Coronary artery (tissue), 2 donors: ENCODE measurements around the gene STAB2.

ENCODE experiments used
- DNase-seq: peaks from one replicate; pipeline ENCODE4 v3.0.0-alpha.2; 2017; ENCODE audit warnings: low spot score
- H3K27ac ChIP-seq, 2 donors: fragments of 200-600 bp; sonication (generic); one replicate each; pipeline ENCODE4 v1.5.1; 2016 to 2019
- H3K4me3 ChIP-seq: fragments of 200-600 bp; sonication (generic); 2 replicates; pipeline ENCODE4 v1.5.1; 2016; ENCODE audit warnings: mild to moderate bottlenecking, moderate library complexity
- CTCF ChIP-seq: fragments of 200-600 bp; sonication (generic); IDR thresholded peaks from one replicate; pipeline ENCODE4 v1.5.1; 2019; ENCODE audit warnings: antibody characterized with exemption

STAB2 gene

DNA sequence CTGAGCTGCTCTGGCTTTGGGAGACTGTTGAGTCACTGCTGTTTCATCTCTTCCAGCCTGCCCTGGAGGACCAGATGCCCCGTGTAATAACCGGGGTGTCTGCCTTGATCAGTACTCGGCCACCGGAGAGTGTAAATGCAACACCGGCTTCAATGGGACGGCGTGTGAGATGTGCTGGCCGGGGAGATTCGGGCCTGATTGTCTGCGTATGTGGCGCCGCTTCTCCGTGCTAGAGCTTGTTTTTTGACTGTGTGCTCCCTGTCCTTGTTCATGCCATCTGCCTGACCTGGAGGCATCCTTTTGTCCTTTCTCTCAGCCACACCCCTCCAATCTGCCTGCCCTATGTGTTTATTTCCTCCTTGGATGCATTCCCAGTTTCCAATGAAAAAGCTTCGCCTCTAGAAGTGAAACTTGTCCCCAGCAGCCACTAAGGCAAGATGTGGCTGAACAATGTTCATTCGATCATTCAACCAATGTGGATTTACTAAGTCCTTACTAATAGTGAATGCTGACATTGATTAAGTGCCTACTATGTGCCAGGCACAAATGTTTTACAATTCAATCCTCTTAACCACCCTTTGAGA lies 155.4 kb downstream of the STAB2 start:
- no peak overlapping the region for H3K4me3 ChIP-seq
- no peak overlapping the region for H3K27ac ChIP-seq
- DNase-seq = no peak
- no peak for TF ChIP-seq CTCF

DNA sequence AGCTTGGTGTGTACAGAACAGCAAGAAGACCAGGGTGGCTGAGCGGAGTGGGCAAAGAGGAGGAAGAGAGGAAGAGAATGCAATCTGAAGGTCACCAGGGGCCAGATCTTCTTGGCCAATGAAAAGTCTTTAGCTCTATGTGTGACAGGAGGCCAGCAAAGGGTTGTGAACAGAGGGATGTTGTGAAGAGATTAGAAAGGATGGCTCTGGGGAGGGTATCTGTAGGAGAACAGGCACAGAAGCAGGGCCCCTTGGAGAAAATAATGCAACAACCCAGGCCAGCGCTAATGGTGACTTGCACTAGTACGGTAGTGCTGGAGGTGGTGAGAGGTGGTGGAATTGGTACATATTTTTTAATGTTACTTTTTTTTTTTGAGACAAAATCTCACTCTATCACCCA lies 156.7 kb downstream of the STAB2 start:
- Histone ChIP-seq H3K27ac (no peak overlapping the region), H3K4me3 (no peak overlapping the region)
- TF ChIP-seq CTCF = no peak
- no peak for DNase-seq

DNA sequence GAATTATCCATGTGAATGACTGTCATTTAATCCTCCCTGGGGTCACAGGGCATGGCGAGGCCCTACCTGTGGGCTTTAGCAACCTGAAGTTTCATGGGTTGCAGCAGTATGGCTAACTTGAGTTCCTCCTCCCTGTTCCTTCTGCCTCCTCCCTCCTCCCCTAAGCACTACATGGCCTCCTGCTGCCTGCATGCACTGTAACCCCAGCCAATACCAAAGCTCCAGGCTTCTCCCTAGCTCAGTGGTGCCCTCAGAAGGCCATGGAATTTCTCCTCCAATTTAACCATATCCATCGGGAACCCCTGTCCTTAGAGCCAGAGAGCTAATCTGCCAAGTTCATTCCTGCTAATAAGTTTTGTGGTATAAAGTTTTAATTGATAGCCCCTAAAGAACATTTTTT lies 158.9 kb downstream of the STAB2 start:
- no peak for TF ChIP-seq CTCF
- DNase-seq = no peak
- Histone ChIP-seq H3K4me3 (no peak overlapping the region), H3K27ac (no peak overlapping the region)

DNA sequence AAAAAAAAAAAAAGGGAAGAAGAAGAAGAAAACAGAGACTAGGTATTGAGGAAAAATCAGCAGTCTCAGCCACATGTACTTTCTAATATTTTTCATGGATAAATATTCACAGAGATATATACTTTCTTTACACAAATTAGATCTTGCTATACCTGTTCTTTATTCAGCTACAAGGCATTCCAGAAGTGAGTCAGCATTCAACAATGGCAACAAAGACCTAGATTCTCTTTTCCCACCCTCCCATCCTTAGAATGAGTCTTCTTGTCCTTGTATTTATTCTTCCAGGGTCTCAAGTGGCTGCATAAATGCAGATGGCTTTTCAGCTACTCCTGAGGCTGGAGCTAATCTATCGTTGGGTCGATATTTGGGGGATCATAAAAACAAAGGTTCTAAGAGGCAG lies 160.9 kb downstream of the STAB2 start:
- H3K27ac ChIP-seq = no peak overlapping the region
- no peak for TF ChIP-seq CTCF
- H3K4me3 ChIP-seq = no peak overlapping the region
- DNase-seq = no peak

GRCh38 chr12:103748875-103749274 lies 161.8 kb downstream of the STAB2 start:
- no peak overlapping the region for H3K27ac ChIP-seq
- no peak for TF ChIP-seq CTCF
- DNase-seq = no peak
- no peak overlapping the region for H3K4me3 ChIP-seq

- H3K4me3 ChIP-seq = no peak overlapping the region
Observed at GRCh38 chr12:103751171-103751570, 164.1 kb downstream of the STAB2 start.

More at GRCh38 chr12:103751171-103751570, 164.1 kb downstream of the STAB2 start:
- DNase-seq = no peak
- H3K27ac ChIP-seq = no peak overlapping the region
- no peak for TF ChIP-seq CTCF
